ENCODE results near the gene JARID2.

JARID2 gene

GRCh38 chr6:15449011-15449410 lies 203.1 kb downstream of the JARID2 start:
- DNase-seq, result no peak

- no peak for DNase-seq
These were observed 205.9 kb downstream of the JARID2 start for GRCh38 chr6:15451738-15452137.

GRCh38 chr6:15452182-15452941 lies 206.5 kb downstream of the JARID2 start:
- no peak for DNase-seq

- no peak for DNase-seq
These were observed 207.3 kb downstream of the JARID2 start for GRCh38 chr6:15453186-15453585.

GRCh38 chr6:15453622-15454021 lies 207.8 kb downstream of the JARID2 start:
- DNase-seq, result no peak

- no peak for DNase-seq
These were observed 210.6 kb downstream of the JARID2 start for GRCh38 chr6:15456422-15456821.

- no peak for DNase-seq
These were observed 211.3 kb downstream of the JARID2 start for GRCh38 chr6:15457121-15457650.

- no peak for DNase-seq
These were observed 212.2 kb downstream of the JARID2 start for GRCh38 chr6:15458021-15458459.

- DNase-seq, result no peak
These were observed 214.3 kb downstream of the JARID2 start for GRCh38 chr6:15460110-15460727.

GRCh38 chr6:15461127-15461944 lies 215.5 kb downstream of the JARID2 start:
- DNase-seq, result no peak

- DNase-seq, result no peak
These were observed 216.4 kb downstream of the JARID2 start for GRCh38 chr6:15462256-15462655.

- DNase-seq, result no peak
These were observed 217.1 kb downstream of the JARID2 start for GRCh38 chr6:15462717-15463525.

- DNase-seq, result no peak
These were observed 218.4 kb downstream of the JARID2 start for GRCh38 chr6:15464211-15464725.

GRCh38 chr6:15465212-15465611 lies 219.3 kb downstream of the JARID2 start:
- DNase-seq, result no peak

- DNase-seq, result no peak
These were observed 224.9 kb downstream of the JARID2 start for GRCh38 chr6:15470746-15471145.

GRCh38 chr6:15472621-15473020 lies 226.8 kb downstream of the JARID2 start:
- DNase-seq, result no peak

- no peak for DNase-seq
These were observed 227.3 kb downstream of the JARID2 start for GRCh38 chr6:15473174-15473573.

GRCh38 chr6:15473741-15474161 lies 227.9 kb downstream of the JARID2 start:
- DNase-seq, result no peak

GRCh38 chr6:15474196-15474595 lies 228.3 kb downstream of the JARID2 start:
- DNase-seq, result no peak

- no peak for DNase-seq
These were observed 229.4 kb downstream of the JARID2 start for GRCh38 chr6:15475261-15475660.

GRCh38 chr6:15475872-15476271 lies 230.0 kb downstream of the JARID2 start:
- DNase-seq, result no peak
